T-helper 1 cell treated with Interleukin-12 subunit alpha and Interleukin-12 subunit beta and Interleukin-4 antibody, amounts not matched to agents 30 μg/mL and 1 μg/mL, for 36 hours (primary cell): ENCODE data around the gene DMRTA1.
"Not testable (repeated sequence)": the region's sequence is repeated elsewhere in the genome, so short reads cannot be mapped to it uniquely, and the experiment has no call there.

ENCODE experiments used
- H3K27ac Mint-ChIP-seq: one replicate; pipeline ENCODE4 v1.8.0; 2021; ENCODE audit warnings: mild to moderate bottlenecking, mixed read lengths
- H3K27me3 Mint-ChIP-seq: one replicate; pipeline ENCODE4 v1.8.0; 2021; ENCODE audit warnings: low read depth, mixed read lengths
- H3K36me3 Mint-ChIP-seq: one replicate; pipeline ENCODE4 v1.8.0; 2021; ENCODE audit warnings: low read depth, mixed read lengths
- H3K4me1 Mint-ChIP-seq: one replicate; pipeline ENCODE4 v1.8.0; 2021; ENCODE audit warnings: low read depth, mixed read lengths
- H3K4me3 Mint-ChIP-seq: one replicate; pipeline ENCODE4 v1.8.0; 2021; ENCODE audit warnings: mild to moderate bottlenecking, moderate library complexity, mixed read lengths
- H3K9me3 Mint-ChIP-seq: one replicate; pipeline ENCODE4 v1.8.0; 2021; ENCODE audit warnings: mixed read lengths

The DMRTA1 gene

DNA sequence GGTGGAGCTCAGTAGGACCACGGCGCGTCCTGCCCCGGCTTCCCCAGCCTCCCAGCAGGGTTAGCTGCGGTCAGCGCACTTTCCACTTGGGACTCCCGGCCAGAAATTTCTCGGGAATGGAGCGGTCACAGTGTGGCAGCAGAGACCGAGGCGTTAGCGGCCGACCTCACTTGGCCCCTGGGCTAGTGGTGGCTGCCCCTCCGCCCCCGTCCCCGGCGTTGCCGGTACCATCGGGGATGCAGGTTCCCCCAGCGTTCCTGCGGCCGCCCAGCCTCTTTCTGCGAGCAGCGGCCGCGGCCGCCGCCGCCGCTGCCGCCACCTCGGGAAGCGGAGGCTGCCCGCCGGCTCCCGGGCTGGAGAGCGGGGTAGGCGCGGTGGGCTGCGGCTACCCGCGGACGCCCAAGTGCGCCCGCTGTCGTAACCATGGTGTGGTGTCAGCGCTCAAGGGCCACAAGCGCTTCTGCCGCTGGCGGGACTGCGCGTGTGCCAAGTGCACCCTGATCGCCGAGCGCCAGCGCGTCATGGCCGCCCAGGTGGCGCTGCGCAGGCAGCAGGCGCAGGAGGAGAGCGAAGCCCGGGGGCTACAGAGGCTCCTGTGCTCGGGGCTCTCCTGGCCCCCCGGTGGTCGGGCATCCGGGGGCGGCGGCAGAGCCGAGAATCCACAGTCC lies 460 bp downstream of the DMRTA1 start:
- Mint-ChIP-seq H3K36me3 (peaks cover 3% of the 10 kb centered on the region), H3K9me3 (no peaks in the 10 kb centered on the region), H3K27ac (no peak overlapping the region), H3K4me3 (no peak overlapping the region), H3K4me1 (peaks cover 3% of the 10 kb centered on the region), H3K27me3 (peaks cover 58% of the 10 kb centered on the region)

GRCh38 chr9:22447618-22448305 lies 1.1 kb downstream of the DMRTA1 start:
- H3K27me3 Mint-ChIP-seq, result peaks cover 58% of the 10 kb centered on the region
- no peak overlapping the region for H3K27ac Mint-ChIP-seq
- H3K9me3 Mint-ChIP-seq, result no peaks in the 10 kb centered on the region
- peaks cover 3% of the 10 kb centered on the region for H3K4me1 Mint-ChIP-seq
- H3K4me3 Mint-ChIP-seq, result no peak overlapping the region
- H3K36me3 Mint-ChIP-seq, result peaks cover 3% of the 10 kb centered on the region

DNA sequence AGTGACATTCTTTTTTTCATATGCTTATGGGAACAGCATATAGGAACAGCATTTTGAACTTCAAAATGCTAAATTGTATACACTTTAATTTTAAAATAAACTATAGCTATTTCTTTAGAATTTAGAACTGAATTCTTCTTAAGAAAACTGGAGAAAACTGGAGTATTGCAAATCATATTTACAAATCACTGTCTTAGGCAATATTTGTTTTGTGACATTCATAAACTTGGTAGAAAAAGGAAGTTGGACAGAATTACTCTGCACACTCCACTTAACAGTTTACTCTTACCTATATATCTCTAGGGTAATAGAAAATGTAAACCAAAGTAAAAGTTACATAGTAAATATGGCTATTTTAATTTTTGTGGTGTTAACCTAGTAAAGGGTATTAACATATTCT lies 3.1 kb downstream of the DMRTA1 start:
- Mint-ChIP-seq H3K27ac (no peak overlapping the region), H3K4me3 (no peak overlapping the region), H3K27me3 (peaks cover 46% of the 10 kb centered on the region), H3K9me3 (no peaks in the 10 kb centered on the region), H3K4me1 (peaks cover 3% of the 10 kb centered on the region), H3K36me3 (peaks cover 3% of the 10 kb centered on the region)

DNA sequence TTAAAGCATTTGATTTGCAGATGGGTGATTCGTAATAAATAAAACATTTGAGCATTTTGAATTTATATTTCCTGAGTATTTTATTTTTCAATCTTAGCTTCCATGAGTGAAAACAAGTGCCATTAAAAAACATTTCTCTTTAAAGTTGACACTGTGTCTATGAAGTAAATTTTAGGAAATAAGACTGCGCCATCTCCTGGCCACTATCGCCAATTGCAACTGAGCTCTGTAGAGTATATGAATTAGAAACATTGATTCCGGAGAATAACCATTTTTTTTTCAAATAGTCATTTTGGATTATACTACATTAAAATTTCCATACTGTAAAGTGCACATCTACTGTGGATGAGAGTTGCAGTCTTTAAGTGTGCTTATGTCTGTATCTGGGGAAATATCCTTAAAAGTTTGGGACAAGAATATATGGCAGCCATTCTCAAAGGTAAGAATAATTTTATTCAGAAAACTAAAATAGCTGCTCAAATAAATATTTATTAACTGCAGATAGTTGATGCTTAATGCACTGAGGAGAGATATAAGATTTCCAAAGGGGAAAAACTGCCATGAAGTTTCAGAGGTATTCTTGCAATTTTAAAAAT lies 5.9 kb downstream of the DMRTA1 start:
- Mint-ChIP-seq H3K4me1 (no peaks in the 10 kb centered on the region), H3K27me3 (peaks cover 31% of the 10 kb centered on the region), H3K36me3 (no peaks in the 10 kb centered on the region), H3K4me3 (no peak overlapping the region), H3K9me3 (no peaks in the 10 kb centered on the region), H3K27ac (no peak overlapping the region)

GRCh38 chr9:22454016-22454415 lies 7.4 kb downstream of the DMRTA1 start:
- H3K9me3 Mint-ChIP-seq, result no peaks in the 10 kb centered on the region
- no peak overlapping the region for H3K4me3 Mint-ChIP-seq
- no peak overlapping the region for H3K27ac Mint-ChIP-seq
- peaks cover 16% of the 10 kb centered on the region for H3K27me3 Mint-ChIP-seq
- no peaks in the 10 kb centered on the region for H3K4me1 Mint-ChIP-seq
- no peaks in the 10 kb centered on the region for H3K36me3 Mint-ChIP-seq

- no peak overlapping the region for H3K4me3 Mint-ChIP-seq
- no peaks in the 10 kb centered on the region for H3K36me3 Mint-ChIP-seq
- no peak overlapping the region for H3K27ac Mint-ChIP-seq
- H3K4me1 Mint-ChIP-seq, result no peaks in the 10 kb centered on the region
- H3K27me3 Mint-ChIP-seq, result peaks cover 13% of the 10 kb centered on the region
- no peaks in the 10 kb centered on the region for H3K9me3 Mint-ChIP-seq
Measured at GRCh38 chr9:22455181-22455580, 8.6 kb downstream of the DMRTA1 start.

DNA sequence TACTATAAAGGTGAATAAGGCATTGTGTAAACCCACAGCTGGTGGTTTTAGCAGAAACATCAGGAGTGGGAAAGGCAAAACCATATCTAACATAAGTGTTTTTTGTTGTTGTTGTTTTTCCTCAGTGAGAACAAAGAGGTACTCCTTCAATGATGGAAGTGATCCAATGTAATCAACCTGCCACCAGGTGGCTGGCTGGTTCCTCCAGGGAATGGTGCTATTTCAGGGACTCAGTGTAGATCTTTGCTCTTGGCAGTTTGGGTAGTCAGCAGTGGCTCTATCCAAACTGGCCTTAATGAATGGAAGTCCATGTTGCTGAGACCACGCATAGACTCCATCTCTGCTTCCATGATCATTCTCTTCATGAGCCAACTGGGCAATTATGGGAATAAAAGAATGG lies 10.8 kb downstream of the DMRTA1 start:
- Mint-ChIP-seq H3K4me1 (no peaks in the 10 kb centered on the region), H3K9me3 (no peaks in the 10 kb centered on the region), H3K27me3 (peaks cover 7% of the 10 kb centered on the region), H3K4me3 (no peak overlapping the region), H3K27ac (no peak overlapping the region), H3K36me3 (no peaks in the 10 kb centered on the region)

GRCh38 chr9:22463205-22463604 lies 16.6 kb downstream of the DMRTA1 start:
- H3K27me3 Mint-ChIP-seq, result peaks cover 4% of the 10 kb centered on the region
- H3K36me3 Mint-ChIP-seq, result no peaks in the 10 kb centered on the region
- no peaks in the 10 kb centered on the region for H3K4me1 Mint-ChIP-seq
- no peaks in the 10 kb centered on the region for H3K9me3 Mint-ChIP-seq
- no peak overlapping the region for H3K27ac Mint-ChIP-seq
- H3K4me3 Mint-ChIP-seq, result no peak overlapping the region

DNA sequence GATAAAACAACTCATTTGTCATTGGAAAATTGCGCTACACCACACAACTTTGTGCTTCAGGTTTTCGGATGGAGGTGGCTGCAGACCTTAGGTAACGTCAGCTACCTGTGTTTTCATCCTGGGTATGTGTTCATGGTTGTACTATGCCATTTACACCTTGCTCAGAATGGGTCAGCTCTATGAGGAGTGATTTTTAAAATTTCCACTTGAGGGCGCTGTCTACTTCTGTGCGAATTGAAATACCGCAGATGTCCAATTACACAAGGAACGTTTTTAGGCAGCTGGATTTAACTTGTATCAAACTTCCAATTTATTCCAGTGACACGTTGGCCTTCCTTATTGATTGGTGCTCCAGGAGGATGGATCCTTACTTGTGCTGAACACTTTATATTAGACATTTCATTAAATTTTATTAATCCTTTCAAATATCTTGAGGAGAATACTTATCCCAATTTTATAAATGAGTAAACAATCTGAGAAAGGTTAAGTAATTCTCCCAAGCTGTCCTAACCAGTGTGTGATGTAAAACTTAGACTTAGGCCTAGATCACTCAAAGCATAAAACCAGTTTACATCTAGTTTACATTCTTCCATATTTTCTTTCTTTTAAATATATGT lies 23.4 kb downstream of the DMRTA1 start:
- Mint-ChIP-seq H3K27ac (no peak overlapping the region), H3K4me1 (no peaks in the 10 kb centered on the region), H3K27me3 (no peaks in the 10 kb centered on the region), H3K36me3 (no peaks in the 10 kb centered on the region), H3K9me3 (no peaks in the 10 kb centered on the region), H3K4me3 (no peak overlapping the region)

GRCh38 chr9:22481566-22481965 lies 34.9 kb downstream of the DMRTA1 start:
- Mint-ChIP-seq H3K27ac (no peak overlapping the region), H3K36me3 (no peaks in the 10 kb centered on the region), H3K4me3 (no peak overlapping the region), H3K27me3 (no peaks in the 10 kb centered on the region), H3K4me1 (no peaks in the 10 kb centered on the region), H3K9me3 (no peaks in the 10 kb centered on the region)

- no peaks in the 10 kb centered on the region for H3K9me3 Mint-ChIP-seq
- H3K27me3 Mint-ChIP-seq, result no peaks in the 10 kb centered on the region
- no peaks in the 10 kb centered on the region for H3K4me1 Mint-ChIP-seq
- H3K4me3 Mint-ChIP-seq, result no peak overlapping the region
- no peak overlapping the region for H3K27ac Mint-ChIP-seq
- H3K36me3 Mint-ChIP-seq, result no peaks in the 10 kb centered on the region
Measured at GRCh38 chr9:22483528-22484070, 37.0 kb downstream of the DMRTA1 start.

DNA sequence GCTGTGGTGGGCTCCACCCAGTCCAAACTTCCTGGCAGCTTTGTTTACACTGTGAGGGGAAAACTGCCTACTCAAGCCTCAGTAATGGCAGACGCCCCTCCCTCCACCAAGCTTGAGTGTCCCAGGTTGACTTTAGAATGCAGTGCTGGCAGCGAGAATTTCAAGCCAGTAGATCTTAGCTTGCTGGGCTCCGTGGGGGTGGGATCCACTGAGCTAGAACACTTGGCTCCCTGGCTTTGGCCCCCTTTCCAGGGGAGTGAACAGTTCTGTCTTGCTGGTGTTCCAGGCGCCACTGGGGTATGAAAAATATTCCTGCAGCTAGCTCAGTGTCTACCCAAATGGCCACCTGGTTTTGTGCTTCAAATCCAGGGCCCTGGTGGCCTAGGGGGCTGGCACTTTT lies 49.6 kb downstream of the DMRTA1 start:
- H3K9me3 Mint-ChIP-seq, H3K4me1 Mint-ChIP-seq, H3K27me3 Mint-ChIP-seq, H3K36me3 Mint-ChIP-seq, H3K27ac Mint-ChIP-seq, H3K4me3 Mint-ChIP-seq: not testable (repeated sequence)
